ENCODE measurements around the gene PRKN. TPM values are rescaled to one million over a fixed set of nuclear protein-coding genes. Genes with fewer than 3 reads are reported as not detected.

PRKN gene
- total and polyA plus RNA-seq, 2 experiments from 2014 or later = 2.3 to 3.9 TPM

GRCh38 chr6:161542346-161542980 is 1185.1 kb downstream of the PRKN start:
- 71% methylated on average over 4 of the region's 4 CpGs for WGBS (ENCODE audit: low lambda C conversion rate, missing lambda C conversion rate)
- no peak overlapping the region for H3K4me2 ChIP-seq
- no peak overlapping the region for H2AFZ ChIP-seq
- no peaks in the 10 kb centered on the region for H3K9me2 ChIP-seq (replicated peaks; ENCODE audit: insufficient read depth)
- H3K4me3 ChIP-seq = no peak overlapping the region
- H3K27me3 ChIP-seq = no peaks in the 10 kb centered on the region
- DNase-seq (ENCODE audit: low spot score) = no peak
- no peaks in the 10 kb centered on the region for H3K36me3 ChIP-seq (replicated peaks; ENCODE audit: insufficient read depth, low read depth)
- no peaks in the 10 kb centered on the region for H3K4me1 ChIP-seq (ENCODE audit: insufficient read depth)
- H4K20me1 ChIP-seq (ENCODE audit: insufficient read depth, poor library complexity, severe bottlenecking) = no peaks in the 10 kb centered on the region
- H3K9me3 ChIP-seq (ENCODE audit: low read depth) = no peaks in the 10 kb centered on the region
- TF ChIP-seq CTCF (IDR thresholded peaks at IDR 0.05; ENCODE audit: poor library complexity) (no peak), EZH2phosphoT487 (IDR thresholded peaks at IDR 0.05; ENCODE audit: low read depth, severe bottlenecking, unreplicated experiment) (no peak), EZH2 (IDR thresholded peaks at IDR 0.05; ENCODE audit: borderline replicate concordance) (no peak)
- no peaks in the 10 kb centered on the region for H3K79me2 ChIP-seq
- no peak overlapping the region for H3K27ac ChIP-seq

GRCh38 chr6:161540532-161540931 is 1187.0 kb downstream of the PRKN start:
- TF ChIP-seq CTCF (IDR thresholded peaks at IDR 0.05; ENCODE audit: poor library complexity) = no peak
- no peak for TF ChIP-seq EZH2phosphoT487 (IDR thresholded peaks at IDR 0.05; ENCODE audit: low read depth, severe bottlenecking, unreplicated experiment)
- TF ChIP-seq EZH2 (IDR thresholded peaks at IDR 0.05; ENCODE audit: borderline replicate concordance) = no peak
- no peaks in the 10 kb centered on the region for H4K20me1 ChIP-seq (ENCODE audit: insufficient read depth, poor library complexity, severe bottlenecking)
- WGBS (ENCODE audit: low lambda C conversion rate, missing lambda C conversion rate) = 89% methylated on average over 1 of the region's 1 CpG

GRCh38 chr6:161536224-161536630 is 1191.3 kb downstream of the PRKN start:
- no peak overlapping the region for H3K27ac ChIP-seq
- 84% methylated on average over 3 of the region's 3 CpGs for WGBS (ENCODE audit: low lambda C conversion rate, missing lambda C conversion rate)
- H3K9me2 ChIP-seq (replicated peaks; ENCODE audit: insufficient read depth) = no peaks in the 10 kb centered on the region
- no peaks in the 10 kb centered on the region for H4K20me1 ChIP-seq (ENCODE audit: insufficient read depth, poor library complexity, severe bottlenecking)
- no peaks in the 10 kb centered on the region for H3K27me3 ChIP-seq
- H3K9me3 ChIP-seq (ENCODE audit: low read depth) = no peaks in the 10 kb centered on the region
- no peaks in the 10 kb centered on the region for H3K36me3 ChIP-seq (replicated peaks; ENCODE audit: insufficient read depth, low read depth)
- H3K4me1 ChIP-seq (ENCODE audit: insufficient read depth) = no peaks in the 10 kb centered on the region
- DNase-seq (ENCODE audit: low spot score) = no peak
- no peak overlapping the region for H2AFZ ChIP-seq
- TF ChIP-seq EZH2 (IDR thresholded peaks at IDR 0.05; ENCODE audit: borderline replicate concordance) = no peak
- H3K79me2 ChIP-seq = no peaks in the 10 kb centered on the region
- H3K4me2 ChIP-seq = no peak overlapping the region
- H3K4me3 ChIP-seq = no peak overlapping the region

More at GRCh38 chr6:161540532-161540931, 1187.0 kb downstream of the PRKN start:
- DNase-seq (ENCODE audit: low spot score) = no peak
- no peaks in the 10 kb centered on the region for H3K79me2 ChIP-seq
- H3K4me1 ChIP-seq (ENCODE audit: insufficient read depth) = no peaks in the 10 kb centered on the region
- no peak overlapping the region for H3K4me3 ChIP-seq
- H3K36me3 ChIP-seq (replicated peaks; ENCODE audit: insufficient read depth, low read depth) = no peaks in the 10 kb centered on the region
- H3K27me3 ChIP-seq = no peaks in the 10 kb centered on the region
- H3K4me2 ChIP-seq = no peak overlapping the region
- no peak overlapping the region for H3K27ac ChIP-seq
- H3K9me2 ChIP-seq (replicated peaks; ENCODE audit: insufficient read depth) = no peaks in the 10 kb centered on the region
- no peaks in the 10 kb centered on the region for H3K9me3 ChIP-seq (ENCODE audit: low read depth)
- no peak overlapping the region for H2AFZ ChIP-seq

DNA sequence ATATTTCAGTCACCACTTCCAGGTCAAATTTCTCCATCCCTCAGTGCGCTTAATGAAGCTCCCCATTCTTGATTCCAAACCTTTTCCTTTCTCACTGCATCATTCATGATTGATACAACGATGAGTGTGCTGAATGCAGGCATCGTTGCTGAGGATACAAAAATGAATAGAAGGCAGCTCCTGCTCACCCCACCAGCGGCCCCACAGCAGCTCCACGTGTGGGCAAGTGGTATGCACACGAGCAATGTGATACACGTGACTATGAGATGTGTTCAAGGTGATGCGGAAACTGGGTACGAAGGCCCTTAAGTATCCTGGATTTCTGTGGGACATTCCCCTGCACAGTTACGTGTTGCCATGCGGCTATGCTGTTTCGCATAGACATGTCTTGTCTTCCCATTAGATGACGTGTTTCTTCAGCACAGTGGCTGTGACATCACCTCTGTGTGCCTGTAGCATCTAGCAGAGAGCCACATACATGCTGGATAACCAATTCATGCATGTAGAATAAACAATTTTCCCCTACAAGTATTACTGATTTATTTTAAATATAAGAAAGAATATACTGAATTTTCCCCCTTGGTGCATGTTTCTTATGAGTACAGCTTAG is 1193.2 kb downstream of the PRKN start:
- no peak overlapping the region for H2AFZ ChIP-seq
- TF ChIP-seq CTCF (IDR thresholded peaks at IDR 0.05; ENCODE audit: poor library complexity) = no peak
- no peak for TF ChIP-seq EZH2phosphoT487 (IDR thresholded peaks at IDR 0.05; ENCODE audit: low read depth, severe bottlenecking, unreplicated experiment)
- no peak for TF ChIP-seq EZH2 (IDR thresholded peaks at IDR 0.05; ENCODE audit: borderline replicate concordance)
- 93% methylated on average over 13 of the region's 13 CpGs for WGBS (ENCODE audit: low lambda C conversion rate, missing lambda C conversion rate)

More for the DNA sequence above, 1193.2 kb downstream of the PRKN start:
- no peak for DNase-seq (ENCODE audit: low spot score)
- H3K9me3 ChIP-seq (ENCODE audit: low read depth) = no peaks in the 10 kb centered on the region
- no peak overlapping the region for H3K4me2 ChIP-seq
- H4K20me1 ChIP-seq (ENCODE audit: insufficient read depth, poor library complexity, severe bottlenecking) = no peaks in the 10 kb centered on the region
- H3K4me1 ChIP-seq (ENCODE audit: insufficient read depth) = no peaks in the 10 kb centered on the region
- no peaks in the 10 kb centered on the region for H3K27me3 ChIP-seq
- H3K79me2 ChIP-seq = no peaks in the 10 kb centered on the region
- H3K36me3 ChIP-seq (replicated peaks; ENCODE audit: insufficient read depth, low read depth) = no peaks in the 10 kb centered on the region
- H3K27ac ChIP-seq = no peak overlapping the region
- no peak overlapping the region for H3K4me3 ChIP-seq
- H3K9me2 ChIP-seq (replicated peaks; ENCODE audit: insufficient read depth) = no peaks in the 10 kb centered on the region
